Measurements from ENCODE around the gene FRMD6. TPM values are rescaled to one million over a fixed set of nuclear protein-coding genes. Genes with fewer than 3 reads are reported as not detected.
"Not testable (repeated sequence)": the region's sequence is repeated elsewhere in the genome, so short reads cannot be mapped to it uniquely, and the experiment has no call there.

FRMD6 gene
- total RNA-seq, 1 experiment from 2014 or later, result 47.9 TPM

DNA sequence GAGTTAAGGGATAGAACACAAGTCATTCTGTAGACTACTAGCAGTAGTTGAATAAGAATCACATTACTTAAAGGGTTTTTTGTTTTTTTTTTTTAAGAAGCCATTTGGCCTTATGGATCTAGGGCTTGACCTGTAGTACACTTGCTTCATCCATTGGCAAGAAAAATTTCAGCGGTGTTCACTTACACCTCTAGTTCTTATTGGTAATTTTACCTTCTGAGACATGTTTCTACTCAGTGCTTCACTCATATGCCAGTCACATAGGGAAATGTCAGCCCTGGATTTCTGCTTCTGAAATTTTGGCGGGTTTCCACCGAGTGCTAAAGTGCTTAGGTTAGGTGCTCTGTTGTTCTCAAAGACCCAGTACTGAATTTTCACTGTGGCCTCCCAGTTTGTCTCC is 72.9 kb downstream of the FRMD6 start:
- no peak for DNase-seq (ENCODE audit: low spot score)

DNA sequence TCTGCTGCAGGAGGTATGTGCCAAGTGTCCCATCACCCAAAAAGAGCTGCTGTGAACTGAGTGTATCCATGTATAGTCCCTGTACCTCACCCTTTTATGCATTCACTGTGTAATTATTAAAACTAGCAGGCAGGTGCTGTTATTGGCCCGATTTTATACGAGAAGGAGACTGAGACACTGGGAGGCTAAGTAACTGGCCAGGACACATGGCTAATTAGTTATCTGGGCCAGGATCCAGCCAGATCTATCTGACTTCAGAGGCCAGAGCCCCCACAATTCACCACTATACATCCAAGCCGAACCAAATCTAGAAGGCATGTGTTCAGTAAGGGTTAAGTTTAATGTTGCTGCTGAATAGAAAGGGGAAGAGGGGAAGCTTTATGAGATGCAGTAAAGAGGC is 73.4 kb downstream of the FRMD6 start:
- no peak for DNase-seq (ENCODE audit: low spot score)

DNA sequence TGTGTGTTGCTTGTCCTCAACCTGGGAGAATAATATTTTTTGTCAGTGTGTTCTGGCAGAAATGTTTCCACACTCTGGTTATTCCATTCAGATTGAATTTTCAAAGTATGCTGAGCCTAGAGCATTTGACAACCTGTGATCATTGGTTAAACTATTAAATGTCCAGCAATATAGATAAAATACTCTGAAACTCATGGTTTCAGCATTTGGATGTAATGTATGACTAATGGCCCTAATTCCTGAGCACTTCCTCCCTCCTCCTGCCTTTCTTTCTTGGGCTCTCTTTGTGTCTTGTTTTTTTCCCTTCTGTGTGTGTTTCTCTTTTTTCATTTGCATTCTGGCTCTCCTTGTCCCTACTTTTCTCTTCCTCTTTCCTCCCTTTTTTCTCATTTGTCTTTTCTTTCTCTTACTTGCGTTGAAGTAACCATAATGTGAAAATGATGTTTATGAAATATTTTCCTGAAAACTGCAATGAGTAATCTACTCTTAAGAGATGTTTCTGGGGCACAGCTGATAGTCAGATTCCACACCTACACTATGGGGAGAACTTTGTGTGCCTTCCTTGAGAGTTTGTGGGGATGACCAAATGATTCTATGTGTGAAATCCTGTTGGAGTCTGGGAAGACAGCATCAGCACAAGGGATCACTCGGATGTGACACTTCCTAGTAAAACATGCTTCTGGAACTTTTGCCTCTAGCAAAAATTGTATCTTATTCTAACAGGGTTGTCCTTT is 74.6 kb downstream of the FRMD6 start:
- peak; percentile 7 for DNase-seq (ENCODE audit: low spot score)

DNA sequence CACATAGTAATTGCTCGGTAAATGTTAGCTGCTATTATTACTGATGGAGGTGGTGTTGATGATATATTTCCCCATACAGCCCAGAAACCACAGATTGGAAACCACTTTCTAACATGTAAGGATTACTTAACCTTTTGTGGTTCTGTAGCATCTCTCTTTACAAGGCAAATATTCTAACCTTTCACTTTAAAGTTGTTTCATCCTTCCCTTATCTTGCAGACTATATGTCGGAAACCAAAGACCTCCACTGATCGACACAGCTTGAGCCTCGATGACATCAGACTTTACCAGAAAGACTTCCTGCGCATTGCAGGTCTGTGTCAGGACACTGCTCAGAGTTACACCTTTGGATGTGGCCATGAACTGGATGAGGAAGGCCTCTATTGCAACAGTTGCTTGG is 75.8 kb downstream of the FRMD6 start:
- no peak for DNase-seq (ENCODE audit: low spot score)

DNA sequence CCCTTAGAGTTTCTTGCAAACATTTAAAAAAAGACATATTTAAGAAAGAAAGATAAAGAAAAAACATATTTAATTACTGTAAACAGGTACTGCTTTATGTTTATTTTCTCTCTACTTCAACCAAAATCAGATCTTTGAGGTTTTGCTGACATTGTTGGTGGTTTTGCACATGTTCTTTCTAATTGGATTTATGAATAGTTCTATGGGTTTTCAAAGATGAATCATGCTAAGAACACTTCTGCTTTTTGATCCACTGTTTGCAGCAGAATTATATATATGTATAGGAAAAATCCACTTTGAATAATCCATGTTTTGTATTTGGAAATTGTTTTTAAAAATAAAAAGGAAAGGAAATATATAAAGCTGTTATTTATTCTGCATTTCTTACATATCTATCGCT is 78.4 kb downstream of the FRMD6 start:
- no peak for DNase-seq (ENCODE audit: low spot score)

DNA sequence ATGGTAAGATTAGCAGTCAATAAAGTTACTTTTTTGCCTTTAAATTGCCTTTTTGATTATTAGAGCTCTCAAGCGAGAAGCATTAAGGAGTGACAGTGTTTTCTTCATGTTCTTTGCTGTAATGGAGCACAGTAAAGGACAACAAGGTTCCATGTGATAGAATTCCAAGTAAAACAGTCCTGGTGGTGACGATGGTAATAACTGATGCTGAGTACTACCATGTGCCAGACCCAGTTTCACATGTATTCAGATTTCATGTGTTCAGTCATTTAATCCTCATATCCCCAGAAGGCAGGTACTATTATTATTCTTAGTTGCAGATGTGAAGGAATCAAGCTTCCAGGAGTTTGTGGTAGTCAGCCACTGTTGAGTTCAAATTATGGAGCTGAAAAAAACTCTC is 79.0 kb downstream of the FRMD6 start:
- no peak for DNase-seq (ENCODE audit: low spot score)

DNA sequence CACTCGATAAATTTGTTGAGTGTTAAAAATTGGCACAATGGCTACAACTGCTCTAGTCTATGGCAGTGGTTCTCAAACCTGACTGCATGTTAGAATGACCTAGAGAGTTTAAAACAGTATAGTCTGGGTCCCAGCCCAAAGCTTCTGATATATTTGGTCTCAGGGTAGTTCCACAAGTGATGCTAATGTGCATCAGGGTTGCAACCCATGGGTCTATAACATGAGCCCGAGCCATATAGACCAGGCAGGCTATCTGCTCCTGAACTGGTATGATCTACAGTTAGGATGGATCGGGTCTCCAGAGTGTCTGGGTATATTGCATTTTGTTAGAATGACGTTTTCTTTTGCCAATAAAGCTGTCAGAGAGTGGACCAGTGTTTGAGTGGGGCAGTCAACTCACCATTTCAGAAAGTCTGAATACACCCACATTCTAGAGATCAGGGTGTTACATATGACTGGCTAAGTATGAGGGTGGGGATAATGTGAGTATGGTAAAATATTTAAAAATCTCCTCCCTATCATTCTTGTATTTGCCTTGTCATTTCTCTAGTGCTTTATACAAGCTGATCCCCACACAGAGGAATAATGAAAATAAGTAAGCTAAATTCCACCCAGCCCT is 80.9 kb downstream of the FRMD6 start:
- no peak for DNase-seq (ENCODE audit: low spot score)

DNA sequence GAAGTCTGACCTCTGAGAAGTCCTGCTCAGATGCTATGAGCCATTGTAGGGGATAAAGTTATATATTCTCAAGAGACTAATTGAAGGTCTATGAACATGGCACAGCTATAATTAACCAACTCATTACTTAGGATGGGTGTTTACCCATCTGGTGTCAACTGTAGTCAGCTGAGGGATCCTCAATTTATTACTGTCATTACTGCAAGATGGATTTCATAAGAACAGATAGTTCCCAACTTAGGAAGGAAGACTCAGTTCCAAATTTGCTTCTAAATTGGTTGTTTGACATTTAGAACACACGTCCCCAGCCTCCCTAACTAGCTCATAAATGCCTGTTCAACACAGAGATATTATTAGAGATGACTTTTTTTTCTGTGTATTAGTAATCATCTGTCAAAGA is 81.4 kb downstream of the FRMD6 start:
- DNase-seq (ENCODE audit: low spot score), result no peak

DNA sequence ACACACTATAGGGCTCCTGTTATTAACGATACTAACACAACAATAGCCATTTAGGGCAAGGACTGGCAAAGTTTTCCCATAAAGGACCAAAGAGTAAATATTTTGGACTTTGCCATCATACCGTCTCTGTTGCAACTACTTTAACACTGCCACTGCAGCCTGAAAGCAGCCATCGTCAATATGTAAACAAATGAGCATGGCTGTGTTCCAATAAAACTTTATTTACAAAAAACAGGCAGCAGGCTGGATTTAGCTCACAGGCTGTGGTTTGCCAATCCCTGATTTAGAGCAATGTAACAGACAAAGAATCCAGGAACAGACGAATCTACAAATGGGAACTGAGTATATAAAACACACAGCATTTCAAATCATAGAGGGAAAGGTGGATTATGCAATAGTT is 84.1 kb downstream of the FRMD6 start:
- DNase-seq (ENCODE audit: low spot score), result no peak

DNA sequence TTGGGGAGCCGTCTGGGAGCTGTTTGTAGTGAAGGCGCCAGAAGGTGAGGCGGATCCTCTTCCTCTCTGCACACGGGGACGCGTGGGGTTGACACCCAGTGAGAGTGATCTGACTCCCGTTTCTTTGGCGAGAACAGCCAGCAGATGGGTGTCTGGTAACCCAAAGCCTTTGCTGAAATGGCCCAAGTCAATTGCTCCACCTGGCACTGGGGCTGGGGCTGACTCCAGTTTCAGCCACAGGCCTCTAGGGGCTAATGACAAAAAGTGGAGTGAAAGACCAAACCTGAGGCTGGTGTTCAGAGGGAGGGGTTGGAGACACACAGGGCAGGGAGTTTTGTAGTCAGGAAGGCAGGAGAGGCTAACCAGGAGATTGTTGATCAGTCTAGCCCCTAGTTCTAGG is 87.0 kb downstream of the FRMD6 start:
- no peak for DNase-seq (ENCODE audit: low spot score)

DNA sequence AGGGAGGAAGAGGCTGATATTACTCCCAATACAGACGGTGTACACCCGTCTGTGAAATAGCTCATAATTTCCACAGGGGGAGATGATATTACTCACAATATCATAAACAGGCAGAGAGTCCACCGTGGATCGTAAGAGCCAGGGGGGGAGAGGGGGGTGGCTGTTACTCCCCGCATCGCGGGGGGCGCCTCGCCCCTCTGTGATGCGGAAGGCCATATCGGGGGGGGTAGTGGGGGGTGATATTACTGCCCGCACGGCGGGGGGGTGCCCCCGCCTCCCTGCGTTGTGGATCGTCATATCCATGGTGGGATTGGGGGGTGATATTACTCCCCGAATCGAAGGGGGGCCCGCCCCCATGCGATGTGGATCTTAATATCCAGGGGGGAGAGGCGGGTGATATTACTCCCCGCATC is 91.9 kb downstream of the FRMD6 start:
- no peak for DNase-seq (ENCODE audit: low spot score)

DNA sequence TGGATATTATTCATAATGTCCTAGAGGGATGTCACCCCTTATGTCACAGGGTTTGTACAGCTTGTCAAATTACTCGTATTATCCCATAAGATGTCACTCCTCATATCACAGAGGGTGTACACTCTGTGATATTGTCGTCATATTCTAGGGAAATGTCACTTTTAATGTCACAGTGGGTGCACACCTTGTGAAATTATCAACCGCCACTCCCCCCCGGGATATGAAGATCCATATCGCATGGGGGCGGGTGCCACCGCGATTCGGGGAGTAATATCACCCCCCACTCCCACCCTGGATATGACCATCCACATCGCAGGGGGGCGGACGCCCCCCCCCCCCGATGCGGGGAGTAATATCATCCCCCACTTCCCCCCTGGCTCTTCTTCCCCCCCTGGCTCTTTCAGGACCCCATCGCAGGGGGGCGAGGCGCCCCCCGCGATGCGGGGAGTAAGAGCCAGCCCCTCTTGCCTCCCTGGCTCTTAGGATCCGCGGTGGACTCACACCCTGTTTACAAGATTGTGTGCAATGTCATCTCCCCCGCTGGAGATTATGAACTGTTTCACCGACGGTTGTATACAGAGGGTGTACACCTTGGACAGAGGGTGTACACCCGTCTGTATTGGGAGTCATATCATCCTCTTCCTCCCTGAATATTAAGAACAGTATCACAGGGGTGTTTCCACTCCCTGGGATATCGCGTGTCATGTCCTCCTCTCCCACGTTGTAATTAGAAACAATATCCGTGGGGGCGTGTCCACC is 92.8 kb downstream of the FRMD6 start:
- DNase-seq (ENCODE audit: low spot score), result no peak

DNA sequence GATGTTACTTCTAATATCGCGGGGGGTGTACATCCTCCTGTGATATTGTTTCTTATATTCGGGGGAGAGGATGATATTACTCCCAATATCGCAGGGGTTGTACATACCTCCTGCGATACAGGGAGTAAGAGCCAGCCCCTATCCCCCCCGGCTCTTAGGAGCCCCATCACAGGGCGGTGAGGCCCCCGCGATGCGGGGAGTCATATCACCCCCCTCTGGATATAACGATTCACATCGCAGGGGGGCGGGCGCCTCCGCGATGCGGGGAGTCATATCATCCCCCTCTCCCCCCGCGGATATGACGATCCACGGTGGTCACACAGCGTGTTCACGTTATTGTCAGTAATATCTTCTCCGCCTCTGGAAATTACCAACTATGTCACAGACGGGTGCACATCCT is 95.1 kb downstream of the FRMD6 start:
- DNase-seq (ENCODE audit: low spot score), result not testable (repeated sequence)

DNA sequence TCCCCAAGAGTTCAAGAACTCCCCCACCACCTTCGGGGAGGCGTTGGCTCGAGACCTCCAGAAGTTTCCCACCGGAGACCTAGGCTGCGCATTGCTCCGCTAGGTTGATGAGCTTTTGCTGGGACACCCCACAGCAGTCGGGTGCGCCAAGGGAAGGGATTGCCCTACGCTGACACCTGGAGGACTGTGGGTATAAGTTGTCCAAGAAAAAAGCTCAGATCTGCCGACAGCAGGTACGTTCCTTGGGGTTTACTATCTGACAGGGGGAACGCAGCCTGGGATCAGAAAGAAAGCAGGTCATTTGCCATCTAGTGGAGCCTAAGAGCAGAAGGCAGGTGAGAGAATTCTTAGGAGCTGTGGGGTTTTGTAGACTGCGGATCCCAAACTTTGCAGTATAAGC is 98.8 kb downstream of the FRMD6 start:
- DNase-seq (ENCODE audit: low spot score), result no peak

DNA sequence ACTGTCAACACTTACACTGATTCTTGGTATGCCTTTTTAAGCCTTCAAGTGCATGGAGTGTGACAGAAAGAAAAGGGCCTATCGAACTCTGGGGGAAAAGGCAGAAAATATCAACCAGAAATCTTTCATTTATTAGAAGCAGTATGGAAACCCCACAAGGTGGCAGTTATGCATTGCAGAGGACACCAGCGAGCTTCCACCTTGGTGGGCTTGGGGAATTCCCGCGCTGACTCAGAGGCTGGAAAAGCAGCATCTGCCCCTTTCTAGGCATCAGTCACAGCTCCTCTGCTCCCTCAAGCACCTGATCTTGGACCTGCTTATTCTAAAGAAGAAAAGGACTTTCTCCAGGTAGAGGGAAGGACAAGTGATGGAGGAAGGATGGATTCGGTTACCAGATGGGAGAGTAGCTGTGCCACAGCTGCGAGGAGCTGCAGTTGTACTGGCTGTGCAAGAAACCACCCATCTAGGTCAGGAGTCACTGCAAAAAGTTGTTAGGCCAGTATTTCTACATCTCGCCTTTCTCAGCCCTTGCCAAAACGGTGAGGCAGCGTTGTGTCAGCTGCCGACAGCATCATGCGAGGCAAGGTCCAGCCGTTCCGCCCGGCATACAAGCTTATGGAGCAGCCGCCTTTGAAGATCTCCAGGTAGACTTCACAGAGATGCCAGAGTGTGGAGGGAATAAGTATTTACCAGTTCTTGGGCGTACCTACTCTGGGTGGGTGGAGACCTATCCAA is 100.1 kb downstream of the FRMD6 start:
- not testable (repeated sequence) for DNase-seq (ENCODE audit: low spot score)

DNA sequence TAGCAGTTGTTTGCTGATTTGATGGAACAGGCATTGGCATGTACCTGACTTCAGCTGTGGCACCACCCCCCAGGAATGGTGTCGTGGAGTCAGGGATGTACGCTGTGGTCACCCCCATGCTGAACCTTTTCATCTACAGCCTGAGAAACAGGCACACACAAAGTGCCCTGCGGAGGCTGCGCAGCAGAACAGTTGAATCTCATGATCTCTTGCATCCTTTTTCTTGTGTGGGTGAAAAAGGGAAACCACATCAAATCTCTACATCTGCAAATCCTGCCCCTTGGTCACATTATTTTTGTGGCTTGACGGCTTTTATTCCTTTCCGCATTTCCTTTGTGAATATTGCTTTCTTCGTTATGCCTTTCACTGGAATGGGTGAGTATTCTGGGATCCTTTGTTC is 106.0 kb downstream of the FRMD6 start:
- not testable (repeated sequence) for DNase-seq (ENCODE audit: low spot score)

DNA sequence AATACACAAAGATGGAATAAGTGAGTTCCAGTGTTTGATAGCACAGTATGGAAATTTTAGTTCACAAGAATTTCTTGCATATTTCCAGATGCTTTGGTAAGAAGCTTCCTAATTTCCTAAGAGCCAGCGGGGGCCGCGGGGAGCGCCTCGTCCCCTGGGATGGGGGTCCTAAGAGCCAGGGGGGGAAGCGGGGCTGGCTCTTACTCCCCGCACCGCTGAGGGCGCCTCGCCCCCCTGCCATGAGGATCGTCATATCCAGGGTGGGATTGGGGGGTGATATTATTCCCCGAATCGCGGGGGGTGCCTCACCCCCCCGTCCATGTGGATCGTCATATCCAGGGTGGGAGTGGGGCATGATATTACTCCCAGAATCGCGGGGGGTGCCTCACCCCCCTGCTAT is 108.2 kb downstream of the FRMD6 start:
- no peak for DNase-seq (ENCODE audit: low spot score)

DNA sequence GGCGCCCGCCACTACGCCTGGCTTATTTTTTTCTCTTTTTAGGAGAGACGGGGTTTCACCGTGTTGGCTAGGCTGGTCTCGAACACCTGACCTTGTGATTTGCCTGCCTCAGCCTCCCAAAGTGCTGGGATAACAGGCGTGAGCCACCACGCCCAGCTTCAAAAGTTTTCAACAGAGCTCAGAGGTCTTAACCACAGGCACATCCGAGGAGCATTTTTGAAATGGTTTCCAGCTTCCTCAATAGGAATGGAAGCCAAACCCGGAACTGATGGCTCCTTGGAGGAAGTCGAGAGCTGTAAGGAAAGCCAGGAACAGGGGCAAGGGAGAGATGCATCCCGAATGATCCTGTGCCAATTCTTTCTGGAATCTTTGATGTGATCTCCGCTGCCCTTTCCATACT is 114.0 kb downstream of the FRMD6 start:
- not testable (repeated sequence) for DNase-seq (ENCODE audit: low spot score)

DNA sequence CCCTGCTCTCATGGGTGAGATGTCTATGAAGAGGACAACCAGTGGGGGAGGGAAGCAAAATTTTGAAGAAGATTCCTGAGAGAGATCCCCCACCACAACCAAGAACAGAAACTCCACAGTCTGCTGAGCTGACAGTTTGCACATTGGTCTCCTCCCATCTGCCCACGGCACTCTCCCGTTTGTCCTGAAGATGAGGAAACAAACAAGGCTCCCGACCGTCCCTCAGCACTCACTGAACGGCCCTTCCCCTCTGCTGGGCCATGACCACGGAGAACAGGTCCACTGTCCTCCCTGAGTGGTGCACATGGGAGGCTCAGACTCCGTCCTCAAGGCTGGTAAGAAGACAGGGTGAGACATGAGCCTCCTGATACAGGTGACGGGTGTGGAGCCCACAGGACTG is 114.9 kb downstream of the FRMD6 start:
- not testable (repeated sequence) for DNase-seq (ENCODE audit: low spot score)

DNA sequence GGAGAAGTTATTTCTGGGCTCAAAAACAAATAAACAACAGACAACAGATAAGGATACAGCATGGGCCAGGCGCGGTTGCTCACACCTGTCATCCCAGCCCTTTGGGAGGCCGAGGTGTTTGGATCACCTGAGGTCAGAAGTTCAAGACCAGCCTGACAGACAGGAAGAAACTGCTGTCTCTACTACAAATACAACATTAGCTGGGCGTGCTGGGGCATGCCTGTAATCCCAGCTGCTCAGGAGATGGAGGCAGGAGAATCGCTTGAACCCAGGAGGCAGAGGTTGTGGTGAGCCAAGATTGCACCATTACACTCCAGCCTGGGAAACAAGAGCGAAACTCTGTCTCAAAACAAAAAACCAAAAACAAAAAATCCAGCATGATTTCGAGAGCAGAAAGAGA is 117.6 kb downstream of the FRMD6 start:
- DNase-seq (ENCODE audit: low spot score), result not testable (repeated sequence)

DNA sequence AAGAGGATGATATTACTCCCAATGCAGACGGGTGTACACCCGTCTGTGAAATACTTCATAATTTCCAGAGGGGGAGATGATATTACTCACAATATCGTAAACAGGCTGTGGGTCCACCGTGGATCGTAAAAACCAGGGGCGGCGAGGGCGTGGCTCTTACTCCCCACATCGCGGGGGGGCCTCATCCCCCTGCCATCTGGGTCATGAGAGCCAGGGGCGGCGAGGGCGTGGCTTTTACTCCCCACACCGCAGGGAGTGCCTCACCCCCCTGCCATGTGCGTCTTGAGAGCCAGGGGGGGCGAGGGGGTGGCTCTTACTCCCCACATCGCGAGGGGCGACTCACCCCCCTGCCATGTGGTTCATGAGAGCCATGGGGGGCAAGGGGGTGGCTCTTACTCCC is 122.5 kb downstream of the FRMD6 start:
- no peak for DNase-seq (ENCODE audit: low spot score)

Measured in A172 (cell line).